GM18861 (cell line): ENCODE data around the gene GPR161.
"Not testable (repeated sequence)": the region's sequence is repeated elsewhere in the genome, so short reads cannot be mapped to it uniquely, and the experiment has no call there.

ENCODE experiments used
- ATAC-seq: cut with Tn5 transposase; IDR thresholded peaks from one replicate; pipeline ENCODE4 v1.9.1; 2021; ENCODE audit not compliant: unreplicated experiment

Gene GPR161

DNA sequence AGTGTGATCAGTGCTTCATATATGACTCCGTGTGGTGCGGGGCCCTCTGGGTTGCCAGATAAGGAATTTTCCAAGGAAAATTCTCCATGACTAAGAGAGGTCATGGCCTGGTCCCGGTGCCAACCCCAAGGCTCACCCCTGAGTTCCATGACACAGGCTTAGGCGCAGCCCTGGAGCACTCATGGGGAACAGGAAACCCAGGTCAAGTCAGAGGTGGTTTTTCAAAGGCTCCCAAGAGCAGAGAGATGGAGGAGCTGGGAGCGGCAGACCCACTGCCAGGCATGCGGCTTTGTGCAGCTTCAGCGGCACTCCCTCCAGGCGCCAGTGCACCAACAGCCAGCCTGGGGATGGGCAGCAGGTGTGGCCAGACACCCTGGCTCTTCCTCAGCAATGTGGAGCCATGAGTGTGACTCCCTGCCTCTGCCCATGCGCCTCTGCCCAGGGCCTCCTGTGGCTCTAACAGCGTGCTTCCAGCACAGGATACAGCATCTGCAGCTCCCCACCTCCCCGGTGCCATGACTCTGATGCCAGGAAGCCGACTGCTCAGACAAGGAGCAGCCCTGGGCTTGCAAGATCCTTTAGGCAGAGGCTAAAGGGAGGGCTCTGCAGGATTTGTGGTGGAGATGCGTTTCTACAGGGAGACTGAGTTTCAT, 47.3 kb downstream of the GPR161 start:
- ATAC-seq = no peak

DNA sequence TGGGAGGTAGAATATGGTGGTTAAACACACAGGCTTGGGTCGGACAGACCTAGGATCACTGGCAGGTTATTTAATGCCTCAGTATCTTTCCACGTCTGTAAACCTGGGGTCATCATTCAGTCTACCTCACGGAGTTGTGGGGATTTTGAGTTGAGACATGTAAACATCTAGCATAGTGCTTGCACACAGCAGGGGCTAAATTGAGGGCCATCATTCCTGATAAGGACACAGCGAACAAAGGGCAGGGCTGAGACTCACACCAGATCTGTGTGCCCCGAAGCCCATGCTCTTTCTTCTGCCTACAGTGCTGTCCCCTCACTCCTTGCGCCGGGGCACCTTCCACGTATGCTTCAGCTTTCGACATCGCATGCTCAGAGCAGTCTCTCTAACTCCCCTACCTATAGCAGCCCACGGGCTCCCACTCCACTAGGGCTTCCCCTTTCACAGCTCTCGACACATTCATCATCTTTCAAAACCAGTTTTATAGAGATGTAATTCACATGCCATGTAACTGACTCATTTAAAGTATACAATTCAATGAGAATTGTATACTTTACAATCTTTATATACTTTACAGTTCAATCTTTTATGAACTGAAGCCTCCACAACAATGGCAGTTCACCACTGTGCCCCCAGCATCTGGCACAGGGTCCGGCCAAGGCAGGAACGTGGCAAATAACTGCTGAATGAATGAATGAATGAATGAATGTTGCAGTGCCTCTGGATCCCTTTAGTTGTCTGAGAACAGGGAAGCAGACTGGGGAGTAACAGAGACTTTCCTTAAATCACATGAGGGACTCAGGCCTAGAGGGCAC, 48.0 kb downstream of the GPR161 start:
- ATAC-seq = no peak

DNA sequence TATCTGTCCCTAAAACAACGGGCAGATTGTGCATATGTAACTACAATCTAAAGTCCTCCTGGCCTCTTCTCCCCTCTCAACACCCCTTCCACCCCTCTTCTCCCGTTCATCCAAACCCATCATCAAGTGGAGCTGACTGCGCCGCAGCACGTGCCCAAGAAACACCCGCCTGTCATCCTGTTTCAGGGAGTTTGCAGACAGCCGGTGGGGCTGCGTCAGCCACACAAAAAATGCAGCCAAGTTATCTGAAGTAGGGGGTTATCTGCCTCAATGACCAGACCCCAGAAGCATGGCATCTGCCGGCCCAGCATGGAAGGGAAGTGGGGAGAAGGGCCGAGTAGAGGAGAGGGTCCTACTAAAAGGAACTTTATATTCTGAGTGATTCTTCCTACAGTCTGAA, 49.0 kb downstream of the GPR161 start:
- ATAC-seq = no peak

DNA sequence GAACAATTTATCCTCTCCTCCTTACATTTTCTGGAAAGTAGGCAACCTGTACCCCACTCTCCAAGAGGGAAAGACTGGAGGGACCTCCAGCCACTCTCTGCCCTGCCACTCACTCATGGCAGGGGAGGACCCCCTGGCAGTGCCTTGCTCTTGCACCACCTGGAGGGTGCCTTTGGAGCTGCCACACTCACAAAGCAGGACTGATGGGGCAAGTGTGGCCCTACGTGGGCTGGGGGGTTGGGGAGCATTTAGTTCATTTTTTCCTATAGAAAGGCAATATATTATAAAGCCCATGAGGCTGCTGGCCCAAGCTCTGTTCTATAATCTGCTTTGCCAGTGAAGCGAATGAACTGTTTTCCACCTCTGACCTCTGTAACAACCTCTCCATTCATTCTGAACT, 50.3 kb downstream of the GPR161 start:
- no peak for ATAC-seq

DNA sequence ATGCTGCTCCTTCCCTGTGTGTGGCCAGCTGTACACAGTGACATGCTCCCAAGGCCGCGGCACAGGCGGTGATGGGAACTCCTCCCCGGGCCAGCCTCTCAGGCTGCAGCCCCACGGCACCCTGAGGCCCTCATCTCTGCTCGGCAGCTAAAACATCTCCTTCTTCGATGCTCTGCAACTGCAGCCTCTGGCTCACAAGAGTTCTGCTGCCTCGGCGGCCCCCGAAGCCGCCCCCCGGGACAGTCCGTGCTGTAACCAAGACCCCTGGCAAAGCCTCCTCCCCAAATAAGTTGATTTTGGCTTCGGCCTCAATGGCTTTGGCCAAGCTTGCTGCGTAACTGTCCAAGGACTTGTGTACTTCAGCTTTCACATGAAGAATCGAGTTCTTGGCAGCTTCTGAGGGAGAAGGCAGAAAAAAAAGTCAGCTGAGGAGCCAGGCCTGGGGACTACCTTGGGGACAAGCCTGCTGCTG, 51.3 kb downstream of the GPR161 start:
- no peak for ATAC-seq

DNA sequence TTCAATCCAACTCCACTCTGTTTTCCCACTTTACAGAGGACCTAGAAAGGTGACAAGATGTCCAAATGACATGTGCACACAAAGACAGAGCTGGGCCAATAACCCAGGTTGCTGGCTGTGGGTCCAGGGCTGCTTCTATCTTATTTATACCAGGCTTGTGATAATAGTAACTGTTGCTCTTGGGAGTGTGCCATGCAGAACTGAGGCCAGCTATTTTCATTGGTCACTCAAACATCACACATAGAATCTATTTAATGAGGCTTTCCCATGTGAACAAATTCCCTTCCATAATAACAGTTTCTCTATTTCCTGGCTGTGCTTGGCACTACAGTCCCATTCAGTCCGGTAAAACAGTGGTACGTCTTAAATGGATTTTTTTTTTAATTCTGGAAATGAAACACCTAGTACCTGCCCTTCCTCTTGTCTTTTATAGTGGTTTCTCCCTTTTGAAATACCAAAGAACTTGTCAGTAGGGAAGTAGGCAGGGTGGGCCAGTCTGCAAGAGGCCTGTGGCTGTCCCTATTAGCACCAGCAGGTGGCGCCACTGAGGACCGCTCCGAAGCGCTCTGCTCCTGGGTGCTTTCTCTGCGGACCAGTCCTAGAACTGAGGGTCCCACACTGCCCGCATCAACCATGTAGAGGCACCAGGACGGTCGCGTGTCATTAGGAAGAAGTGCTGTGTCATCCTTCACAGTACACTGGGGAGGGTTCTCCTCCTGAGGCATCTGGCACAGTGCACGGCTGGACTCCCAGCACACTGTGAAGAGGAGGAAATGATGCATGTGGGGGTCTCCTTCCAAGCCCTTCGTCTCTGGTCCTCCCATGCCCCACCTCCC, 52.1 kb downstream of the GPR161 start:
- ATAC-seq = no peak

DNA sequence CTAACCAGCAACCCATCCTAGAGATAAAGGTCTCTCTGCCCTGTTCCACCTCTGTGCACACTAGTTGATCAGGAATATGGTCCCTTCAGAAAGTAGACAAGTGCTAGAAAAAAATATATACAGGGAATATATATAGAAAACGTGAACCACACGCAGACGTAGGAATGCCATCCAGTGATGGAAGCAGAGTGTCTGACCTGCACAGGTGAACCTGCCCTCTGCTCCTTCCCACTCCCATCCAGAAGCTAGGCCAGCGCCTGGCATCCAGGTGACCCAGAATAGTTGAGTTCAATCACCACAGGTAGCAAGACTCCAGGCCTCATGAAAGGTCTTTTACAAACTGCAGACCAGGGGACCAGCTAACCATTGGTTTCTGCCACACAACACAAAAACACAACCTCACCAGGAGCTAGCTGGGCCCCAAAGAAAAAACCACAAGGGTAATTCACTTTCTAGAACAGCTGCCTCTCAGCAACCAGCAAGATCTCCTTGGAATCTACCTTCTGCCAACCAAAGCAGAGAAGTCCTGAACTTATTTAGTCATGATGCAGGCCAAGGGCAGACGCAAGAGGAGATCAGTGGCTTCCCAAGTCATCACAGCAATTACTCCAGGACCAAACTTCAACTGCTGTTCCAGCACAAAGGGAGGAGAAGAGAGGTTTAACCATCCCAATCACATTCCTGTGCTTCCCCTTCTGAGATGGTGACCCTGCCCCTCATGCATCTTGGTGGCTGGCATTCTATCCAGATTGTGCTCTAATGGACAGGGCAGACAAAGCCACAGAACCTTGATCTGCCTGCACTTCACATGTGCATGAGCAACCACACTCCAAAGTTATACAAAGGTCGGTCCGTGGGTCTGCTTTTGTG, 53.0 kb downstream of the GPR161 start:
- ATAC-seq = no peak

DNA sequence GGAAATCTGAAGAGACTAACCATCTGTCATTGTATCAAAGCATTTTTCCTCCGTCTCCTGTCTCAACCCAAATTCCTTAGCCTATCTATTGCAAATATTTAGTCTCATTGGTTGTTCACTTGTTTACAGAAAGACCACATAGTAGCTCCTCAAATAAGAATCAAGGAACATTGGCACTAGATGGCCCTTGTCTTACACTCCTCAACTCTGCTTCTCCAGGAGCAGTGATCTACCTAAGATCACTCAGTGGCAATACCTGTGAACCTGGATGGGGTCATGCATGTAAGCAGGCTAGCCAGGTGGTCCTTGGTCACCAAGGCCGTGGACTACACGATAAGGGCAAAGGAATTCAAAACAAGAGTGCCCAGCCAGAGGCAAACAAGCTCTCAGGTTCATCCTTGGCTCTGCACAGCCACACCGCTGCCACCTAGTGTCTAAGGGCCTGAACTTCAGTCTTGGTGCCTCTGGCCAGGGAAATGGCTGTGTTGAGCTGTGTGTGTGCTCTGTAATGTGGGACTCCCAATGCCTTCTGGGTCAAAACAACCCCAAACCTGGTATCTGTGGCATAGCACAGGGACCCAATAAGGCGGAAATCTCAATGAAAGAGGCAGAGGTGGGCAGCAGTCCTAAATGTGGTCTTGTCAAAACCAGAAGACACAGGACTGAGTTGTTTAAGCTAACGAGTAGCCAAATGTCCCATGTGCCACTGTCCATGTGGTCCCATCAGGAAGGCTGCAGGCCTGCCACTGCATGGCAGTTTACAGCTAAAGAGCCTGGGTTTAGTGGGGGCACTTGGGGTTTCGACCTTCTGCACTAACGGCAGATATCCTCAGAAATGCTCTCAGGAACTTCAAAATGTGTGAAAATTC, 54.5 kb downstream of the GPR161 start:
- ATAC-seq = peak; percentile 76

DNA sequence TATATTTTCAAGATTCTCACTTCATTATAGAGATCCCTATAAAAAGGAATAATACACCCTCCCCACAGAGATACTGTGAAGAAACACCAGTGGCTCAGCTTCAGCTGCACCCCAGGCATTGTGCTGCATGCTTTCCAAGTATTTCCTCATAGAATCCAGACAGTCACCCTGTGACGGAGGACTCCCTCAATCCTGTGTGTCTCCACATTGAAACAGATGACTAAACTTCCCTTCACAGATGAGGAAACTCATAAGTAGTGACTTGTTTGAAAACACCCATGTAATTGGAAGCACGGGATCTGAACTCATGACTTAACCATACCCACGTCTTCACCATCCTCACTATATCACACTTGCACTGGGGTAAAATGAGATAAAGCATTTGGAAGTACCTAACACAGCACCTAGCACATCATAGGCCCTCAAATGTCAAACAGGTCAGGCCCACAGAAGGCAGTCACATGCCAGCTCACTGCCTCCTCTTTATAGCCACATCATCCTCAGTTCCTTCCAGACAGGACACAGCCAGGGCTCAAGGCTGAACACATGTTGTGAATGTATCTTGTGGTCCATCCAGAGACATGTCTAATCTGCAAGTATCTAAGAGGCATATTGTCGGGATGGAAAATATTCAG, 55.2 kb downstream of the GPR161 start:
- no peak for ATAC-seq

DNA sequence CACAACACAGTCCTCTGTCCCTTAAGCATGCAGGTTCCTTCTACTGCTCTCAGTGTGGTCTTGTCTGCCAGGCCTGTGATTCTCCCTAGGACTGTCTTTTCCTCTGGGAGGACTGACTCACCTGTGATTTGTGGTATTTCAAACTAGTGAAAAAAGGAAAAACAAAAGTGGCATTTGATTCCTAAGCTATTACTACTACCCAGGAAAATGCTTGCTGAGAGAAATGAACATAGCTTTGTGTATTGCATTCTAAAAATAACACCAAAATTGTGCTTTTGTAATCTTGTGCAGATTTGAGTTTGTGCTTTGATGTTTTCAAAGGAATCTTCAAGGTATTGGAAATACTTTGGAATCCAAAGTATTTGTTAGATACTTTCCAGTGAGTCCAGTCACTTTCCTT, 57.0 kb downstream of the GPR161 start:
- ATAC-seq = no peak

DNA sequence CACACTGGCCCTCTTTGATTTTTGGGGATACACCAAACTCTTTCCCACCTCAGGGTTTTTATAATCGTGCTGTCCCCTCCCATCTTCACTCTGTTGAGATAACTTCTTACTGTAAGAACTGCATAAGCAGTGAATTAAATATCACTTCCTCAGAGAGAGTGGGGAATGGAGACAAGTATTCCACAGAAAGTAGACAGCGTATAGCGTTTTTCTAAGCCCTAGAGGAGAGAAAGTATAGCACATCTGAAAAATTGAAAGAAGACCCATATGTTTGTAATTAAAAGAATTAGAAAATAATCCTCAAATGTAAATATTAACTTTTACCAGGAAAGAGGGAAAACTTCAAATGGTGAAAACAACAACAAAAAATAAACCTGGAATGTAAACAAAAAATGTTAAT, 67.3 kb downstream of the GPR161 start:
- no peak for ATAC-seq

DNA sequence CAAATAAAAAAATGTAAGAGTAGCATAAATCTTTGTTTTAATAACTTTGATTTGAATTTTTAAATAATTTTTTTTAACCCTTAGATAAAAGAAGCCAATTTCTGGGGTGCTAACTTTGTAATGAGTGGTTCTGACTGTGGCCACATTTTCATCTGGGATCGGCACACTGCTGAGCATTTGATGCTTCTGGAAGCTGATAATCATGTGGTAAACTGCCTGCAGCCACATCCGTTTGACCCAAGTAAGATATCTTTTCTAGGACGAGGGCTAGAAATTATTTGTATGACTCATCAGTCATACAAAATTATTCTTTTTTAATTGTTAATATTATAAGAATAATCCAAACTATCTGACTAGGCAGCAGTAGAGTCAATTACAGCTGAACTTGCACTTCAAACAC, 71.2 kb downstream of the GPR161 start:
- no peak for ATAC-seq

DNA sequence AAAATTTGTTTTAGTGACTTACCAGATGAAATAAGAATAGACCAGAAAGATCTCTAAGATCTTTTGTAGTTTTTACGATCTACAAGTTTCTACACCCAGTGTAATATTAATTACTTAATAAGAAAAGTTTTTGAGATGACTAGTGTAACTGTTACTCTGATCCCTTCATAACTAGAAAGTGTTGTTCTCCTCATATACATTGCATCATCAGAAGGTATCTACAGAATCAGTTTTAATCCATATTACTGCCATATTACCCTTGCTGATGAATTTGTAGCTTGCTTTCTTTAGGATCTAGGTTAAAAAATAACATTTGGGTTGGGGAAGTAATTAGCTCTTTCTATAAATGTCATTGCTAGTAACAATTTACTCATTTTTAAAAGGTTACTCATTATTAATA, 72.5 kb downstream of the GPR161 start:
- no peak for ATAC-seq

DNA sequence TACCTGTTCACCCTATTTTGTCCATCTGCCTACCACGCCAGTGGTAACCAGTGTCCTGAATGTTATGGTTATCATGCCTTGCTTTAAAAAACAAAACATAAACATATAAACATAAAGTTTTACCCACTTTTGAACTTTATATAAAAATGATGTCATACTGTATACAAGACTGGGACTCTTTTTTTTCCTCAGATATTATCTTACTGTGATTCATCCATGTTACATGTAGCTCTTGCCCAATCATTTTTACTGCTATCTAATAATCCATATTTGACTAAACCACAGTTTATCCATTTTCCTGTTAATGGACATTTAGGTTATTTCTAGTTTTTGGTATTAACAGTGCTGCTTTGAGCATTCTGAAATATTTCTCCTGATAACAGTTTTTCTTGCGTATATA, 78.8 kb downstream of the GPR161 start:
- no peak for ATAC-seq

DNA sequence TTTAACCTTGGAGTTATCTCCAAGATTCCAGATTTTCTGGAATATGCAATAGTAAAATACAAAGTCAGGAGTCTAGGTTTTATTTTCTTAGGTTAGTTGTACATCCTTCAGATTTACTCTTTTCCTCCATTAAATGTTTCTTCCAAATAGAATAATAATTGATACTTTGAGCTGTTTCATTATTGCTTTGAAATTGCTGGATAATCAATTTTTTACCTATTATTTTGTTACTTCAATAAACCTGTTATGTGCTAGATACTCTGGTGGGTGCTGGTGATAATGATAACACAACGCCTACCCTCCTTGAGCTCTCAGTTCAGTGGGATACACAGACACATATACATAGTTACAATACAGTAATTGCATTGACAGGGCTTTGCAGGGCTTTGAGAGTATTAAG, 79.4 kb downstream of the GPR161 start:
- ATAC-seq = no peak

DNA sequence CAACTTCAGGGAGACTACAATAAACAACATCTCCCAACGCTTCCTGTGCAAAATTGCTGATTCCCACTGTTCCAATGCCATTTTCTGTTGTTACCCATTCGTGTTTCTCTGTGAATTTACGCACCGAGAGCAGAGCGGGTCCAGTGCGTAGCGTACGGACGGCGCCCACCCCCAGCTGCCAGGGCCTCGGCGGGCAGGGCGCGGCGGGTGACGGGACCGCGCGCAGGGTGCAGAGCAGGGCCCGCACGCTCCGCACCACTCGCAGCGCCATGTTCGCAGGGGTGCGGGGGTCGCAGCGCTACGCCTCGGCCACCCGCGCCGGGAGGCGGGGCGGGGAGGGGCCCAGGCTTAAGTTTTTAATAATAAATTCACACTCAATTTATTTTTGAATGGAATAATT, 80.6 kb downstream of the GPR161 start:
- ATAC-seq = not testable (repeated sequence)

DNA sequence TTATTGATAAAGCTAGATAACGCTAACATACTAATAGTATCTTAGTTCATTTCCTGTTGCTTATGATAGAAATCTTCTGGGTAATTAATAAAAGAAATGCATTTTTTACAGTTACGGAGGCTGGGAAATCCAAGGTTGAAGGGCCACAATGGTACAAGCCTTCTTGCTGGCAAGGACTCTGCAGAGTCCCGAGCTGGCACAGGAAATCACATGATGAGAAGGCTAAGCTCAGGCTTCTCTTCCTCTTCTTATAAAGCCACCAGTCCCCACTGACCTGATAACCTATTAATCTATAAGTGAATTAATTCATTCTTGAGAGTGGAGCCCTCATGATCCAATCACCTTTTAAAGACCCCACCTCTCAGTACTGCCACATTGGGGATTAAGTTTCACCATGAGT, 82.6 kb downstream of the GPR161 start:
- ATAC-seq = no peak

DNA sequence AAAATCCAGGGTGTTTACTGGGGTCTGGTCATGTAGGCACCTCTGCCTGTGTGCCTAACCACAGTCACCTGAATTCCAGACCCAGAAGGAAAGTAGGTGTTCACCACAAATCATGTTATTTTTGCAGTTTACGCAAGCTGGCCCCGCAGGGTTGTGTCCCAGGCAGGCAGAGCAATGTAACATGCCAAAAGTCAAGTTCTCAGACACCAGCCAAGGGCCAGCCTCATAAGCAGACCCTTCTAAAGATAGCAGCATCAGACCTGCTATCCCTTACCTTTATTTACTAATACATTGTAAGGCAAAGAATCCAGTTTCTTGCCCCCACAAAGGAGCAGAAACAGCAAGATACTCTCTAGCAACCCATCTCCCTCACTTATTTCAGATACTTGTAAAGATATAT, 83.0 kb downstream of the GPR161 start:
- no peak for ATAC-seq

DNA sequence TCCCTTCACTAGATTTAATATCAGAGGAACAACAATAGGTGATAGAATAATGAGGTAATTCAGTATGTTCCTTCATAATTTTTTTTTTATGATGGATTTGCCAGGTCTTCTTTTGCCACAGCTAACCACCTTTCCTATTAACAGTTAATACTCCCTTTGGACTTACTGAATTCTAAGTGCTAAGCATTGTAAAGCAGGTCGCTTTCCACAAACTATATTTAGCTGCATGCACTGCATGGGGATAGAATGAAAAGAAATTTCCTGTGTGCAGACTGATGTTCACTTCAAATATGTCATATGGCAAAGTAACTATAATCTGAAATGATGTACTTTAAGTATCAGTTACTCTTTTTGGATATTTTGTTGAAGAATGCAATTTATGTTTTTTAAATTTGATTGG, 85.8 kb downstream of the GPR161 start:
- ATAC-seq = no peak
